Suprapubic skin (tissue), 4 donors: Measurements from ENCODE around the gene CFAP20DC. TPM values are rescaled to one million over a fixed set of nuclear protein-coding genes. Genes with fewer than 3 reads are reported as not detected.
"Not testable (repeated sequence)": the region's sequence is repeated elsewhere in the genome, so short reads cannot be mapped to it uniquely, and the experiment has no call there.

ENCODE experiments used
- DNase-seq, 2 donors: peaks; one replicate each; pipeline ENCODE4 v3.0.0-alpha.2; 2019; ENCODE audit warnings: low spot score in 2 of 2
- H3K27ac ChIP-seq: fragments of 200-600 bp; sonication (generic); one replicate; pipeline ENCODE4 v1.5.1; 2019
- H3K27me3 ChIP-seq: fragments of 200-600 bp; sonication (generic); one replicate; pipeline ENCODE4 v1.5.1; 2019
- H3K36me3 ChIP-seq: fragments of 200-600 bp; sonication (generic); one replicate; pipeline ENCODE4 v1.5.1; 2019
- H3K4me1 ChIP-seq: fragments of 200-600 bp; sonication (generic); one replicate; pipeline ENCODE4 v1.5.1; 2019
- H3K4me3 ChIP-seq: fragments of 200-600 bp; sonication (generic); one replicate; pipeline ENCODE4 v1.5.1; 2019; ENCODE audit warnings: mild to moderate bottlenecking
- H3K9me3 ChIP-seq: fragments of 200-600 bp; sonication (generic); one replicate; pipeline ENCODE4 v1.5.1; 2019
- EP300 ChIP-seq: sonication (generic); formaldehyde crosslinking; IDR thresholded peaks from one replicate; pipeline ENCODE4 v1.6.1; 2017; ENCODE audit warnings: antibody characterized with exemption
- POLR2A ChIP-seq, 2 donors: fragments of 450-650 bp; IDR thresholded peaks; one replicate each; pipeline ENCODE4 v1.6.1; 2017; ENCODE audit warnings: antibody characterized with exemption in 2 of 2, mild to moderate bottlenecking in 2 of 2, moderate library complexity in 2 of 2
- POLR2AphosphoS5 ChIP-seq, 3 donors: sonication (generic); formaldehyde crosslinking; IDR thresholded peaks; one replicate each; pipeline ENCODE4 v1.6.1; 2017; ENCODE audit warnings: antibody characterized with exemption in 3 of 3
- WGBS: methylation state at CpG from one replicate; pipeline ENCODE4 v1.1.5; 2018; 5-methylcytosine and 5-hydroxymethylcytosine counted together
- total RNA-seq, 4 donors: library from RNA; depleted of rRNA; stranded (reverse); fragments of >200 nt; gene quantifications; one replicate each; pipeline ENCODE4 v1.1.0, GENCODE V29; 2016
- TF ChIP-seq, protein P1 (sequence below), 2 donors: fragments of 200-600 bp in 1 of 2; fragments of 450-650 bp in 1 of 2; sonication (generic) in 1 of 2; IDR thresholded peaks; one replicate each; pipeline ENCODE4 v1.5.1; 2016 to 2019; ENCODE audit warnings: antibody characterized with exemption in 2 of 2, mild to moderate bottlenecking in 1 of 2, moderate library complexity in 1 of 2

Gene CFAP20DC
- total RNA-seq, 4 donors from 2014 or later, result 0.53 to 2.3 (median 0.94) TPM

GRCh38 chr3:58696093-58696492 is 353.7 kb downstream of the CFAP20DC start:
- TF ChIP-seq, protein P1, sequence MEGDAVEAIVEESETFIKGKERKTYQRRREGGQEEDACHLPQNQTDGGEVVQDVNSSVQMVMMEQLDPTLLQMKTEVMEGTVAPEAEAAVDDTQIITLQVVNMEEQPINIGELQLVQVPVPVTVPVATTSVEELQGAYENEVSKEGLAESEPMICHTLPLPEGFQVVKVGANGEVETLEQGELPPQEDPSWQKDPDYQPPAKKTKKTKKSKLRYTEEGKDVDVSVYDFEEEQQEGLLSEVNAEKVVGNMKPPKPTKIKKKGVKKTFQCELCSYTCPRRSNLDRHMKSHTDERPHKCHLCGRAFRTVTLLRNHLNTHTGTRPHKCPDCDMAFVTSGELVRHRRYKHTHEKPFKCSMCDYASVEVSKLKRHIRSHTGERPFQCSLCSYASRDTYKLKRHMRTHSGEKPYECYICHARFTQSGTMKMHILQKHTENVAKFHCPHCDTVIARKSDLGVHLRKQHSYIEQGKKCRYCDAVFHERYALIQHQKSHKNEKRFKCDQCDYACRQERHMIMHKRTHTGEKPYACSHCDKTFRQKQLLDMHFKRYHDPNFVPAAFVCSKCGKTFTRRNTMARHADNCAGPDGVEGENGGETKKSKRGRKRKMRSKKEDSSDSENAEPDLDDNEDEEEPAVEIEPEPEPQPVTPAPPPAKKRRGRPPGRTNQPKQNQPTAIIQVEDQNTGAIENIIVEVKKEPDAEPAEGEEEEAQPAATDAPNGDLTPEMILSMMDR (IDR thresholded peaks at IDR 0.05), result no peak
- TF ChIP-seq POLR2AphosphoS5 (IDR thresholded peaks at IDR 0.05) (no peak), EP300 (no peak), POLR2A (IDR thresholded peaks at IDR 0.05) (no peak)
- 50% methylated on average over 1 of the region's 1 CpG for WGBS
- Histone ChIP-seq H3K36me3 (no peaks in the 10 kb centered on the region), H3K9me3 (peaks cover 5% of the 10 kb centered on the region), H3K4me1 (no peaks in the 10 kb centered on the region), H3K4me3 (no peak overlapping the region), H3K27me3 (no peaks in the 10 kb centered on the region), H3K27ac (no peak overlapping the region)
- no peak for DNase-seq

GRCh38 chr3:58695284-58695683 is 354.5 kb downstream of the CFAP20DC start:
- not testable (repeated sequence) for H3K27me3 ChIP-seq, H3K9me3 ChIP-seq, H3K4me3 ChIP-seq, H3K27ac ChIP-seq, H3K4me1 ChIP-seq, H3K36me3 ChIP-seq, DNase-seq
- 80% methylated on average over 4 of the region's 4 CpGs for WGBS

DNA sequence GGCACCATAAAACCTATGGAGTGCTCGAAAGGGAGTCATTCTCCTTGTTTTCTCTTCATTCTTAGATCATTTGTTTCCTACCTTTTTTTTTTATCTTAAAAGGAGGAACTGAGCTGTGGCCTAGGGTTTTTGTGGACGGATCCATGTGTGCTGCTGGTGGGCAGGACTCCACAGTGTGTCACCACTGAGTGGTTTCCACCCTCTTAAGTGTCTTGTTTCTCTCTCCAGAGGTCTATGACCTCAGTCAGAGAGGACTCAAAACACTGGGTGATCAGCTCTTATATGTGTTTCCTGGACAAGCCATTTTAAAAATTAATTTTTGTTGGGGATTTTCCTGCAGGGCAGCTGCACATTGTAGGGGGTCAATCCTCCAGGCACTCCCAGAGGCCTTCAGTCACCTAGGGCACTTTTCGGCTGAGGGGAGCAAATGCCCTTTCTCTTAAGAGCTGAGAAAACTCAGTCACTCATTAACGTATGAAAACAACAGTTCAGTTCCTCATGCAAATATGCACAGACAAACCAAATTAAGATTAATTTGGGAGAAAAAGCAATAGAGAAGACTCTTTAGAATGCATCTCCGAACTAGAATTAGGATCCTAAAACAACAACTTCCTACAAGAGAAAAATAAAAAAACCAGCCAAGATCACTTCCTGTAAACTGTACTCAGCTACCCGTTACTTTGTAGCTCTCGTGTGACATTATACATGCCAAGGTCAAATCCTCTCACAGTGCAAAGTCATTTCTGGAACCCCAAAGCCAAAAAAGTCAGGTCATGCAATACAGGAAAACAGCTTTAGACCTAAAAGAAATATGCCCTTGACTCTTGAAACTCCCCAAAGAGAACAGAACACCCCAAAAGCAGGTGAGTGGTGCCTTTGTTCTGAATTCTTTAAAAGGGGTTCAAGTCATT is 355.6 kb downstream of the CFAP20DC start:
- 72% methylated on average over 7 of the region's 7 CpGs for WGBS
- H3K27me3 ChIP-seq, result no peaks in the 10 kb centered on the region
- no peaks in the 10 kb centered on the region for H3K36me3 ChIP-seq
- TF ChIP-seq POLR2A (IDR thresholded peaks at IDR 0.05), result no peak
- TF ChIP-seq, protein P1 (IDR thresholded peaks at IDR 0.05), result no peak
- TF ChIP-seq POLR2AphosphoS5 (IDR thresholded peaks at IDR 0.05), result no peak
- no peak for TF ChIP-seq EP300
- no peak overlapping the region for H3K4me3 ChIP-seq
- H3K4me1 ChIP-seq, result no peaks in the 10 kb centered on the region
- no peak for DNase-seq
- no peak overlapping the region for H3K27ac ChIP-seq
- peaks cover 5% of the 10 kb centered on the region for H3K9me3 ChIP-seq

DNA sequence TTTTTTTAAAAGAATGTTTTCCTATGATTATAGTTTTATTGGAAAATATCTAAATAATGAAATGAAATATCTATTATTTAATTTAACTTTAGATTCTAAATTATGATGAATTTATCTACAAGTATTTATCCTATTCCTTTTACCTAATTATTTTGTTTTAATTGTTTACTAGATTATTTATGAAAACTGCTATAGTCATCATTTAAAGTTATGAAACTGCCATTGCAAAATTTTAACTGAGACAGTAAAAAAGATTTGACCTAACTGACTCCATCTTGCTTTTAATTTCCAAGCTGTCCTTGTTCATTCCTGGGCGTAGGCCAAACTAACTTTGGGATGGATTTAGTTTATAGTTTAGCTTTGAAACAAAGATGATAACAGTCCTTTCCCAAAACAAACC is 357.3 kb downstream of the CFAP20DC start:
- H3K36me3 ChIP-seq, result no peaks in the 10 kb centered on the region
- peaks cover 5% of the 10 kb centered on the region for H3K9me3 ChIP-seq
- no peak overlapping the region for H3K27ac ChIP-seq
- H3K4me1 ChIP-seq, result no peaks in the 10 kb centered on the region
- TF ChIP-seq, protein P1 (IDR thresholded peaks at IDR 0.05), result no peak
- TF ChIP-seq POLR2A (IDR thresholded peaks at IDR 0.05), result no peak
- no peak for TF ChIP-seq POLR2AphosphoS5 (IDR thresholded peaks at IDR 0.05)
- no peak for TF ChIP-seq EP300
- no peaks in the 10 kb centered on the region for H3K27me3 ChIP-seq
- WGBS, result 95% methylated on average over 1 of the region's 1 CpG
- no peak overlapping the region for H3K4me3 ChIP-seq
- DNase-seq, result no peak
